Measurements from ENCODE around the gene ENPP6.

The ENPP6 gene

DNA sequence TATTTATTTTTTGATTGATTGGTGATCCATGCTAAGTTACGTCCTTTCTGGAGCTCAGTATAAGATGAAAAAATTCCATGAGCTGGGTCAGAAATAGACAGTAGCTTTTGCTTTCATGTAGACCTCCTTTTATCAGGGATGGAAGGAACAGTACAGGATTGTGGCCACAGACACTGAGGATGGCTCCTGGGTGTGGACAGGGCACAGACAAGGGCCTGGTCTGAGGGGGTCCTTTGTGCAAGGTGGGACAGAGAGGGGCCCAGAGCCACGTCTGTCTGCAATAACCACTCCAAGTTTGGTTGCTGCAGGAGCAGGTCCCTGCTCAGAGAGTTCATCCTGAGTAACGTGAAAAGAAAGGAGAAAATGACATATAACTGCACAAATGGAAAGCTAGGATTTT is 127.1 kb downstream of the ENPP6 start:
- Histone ChIP-seq H3K79me2 (ENCODE audit: insufficient read depth, low read length) (no peaks in the 10 kb centered on the region), H4K20me1 (ENCODE audit: insufficient read depth, low read length) (no peaks in the 10 kb centered on the region), H3K9me2 (ENCODE audit: low read depth, low read length) (no peaks in the 10 kb centered on the region), H3K36me3 (ENCODE audit: insufficient read depth, low read length) (no peaks in the 10 kb centered on the region), H3K4me3 (ENCODE audit: low read depth, low read length, poor library complexity, severe bottlenecking) (no peak overlapping the region), H3K27me3 (ENCODE audit: insufficient read depth, low read length) (no peaks in the 10 kb centered on the region), H3F3A (ENCODE audit: insufficient read depth, low read length) (no peaks in the 10 kb centered on the region), H3K9me3 (ENCODE audit: low read length) (no peaks in the 10 kb centered on the region), H2AFZ (ENCODE audit: low read length) (no peak overlapping the region), H3K9ac (ENCODE audit: low read length) (no peak overlapping the region), H3K27ac (ENCODE audit: low read depth, low read length, poor library complexity, severe bottlenecking) (no peak overlapping the region), H3K4me2 (ENCODE audit: low read length) (no peak overlapping the region), H3K4me1 (ENCODE audit: insufficient read depth, low read length, severe bottlenecking) (no peaks in the 10 kb centered on the region)
- no peak for TF ChIP-seq EZH2 (IDR thresholded peaks at IDR 0.05; ENCODE audit: borderline replicate concordance, low read length)
- TF ChIP-seq, protein P1, sequence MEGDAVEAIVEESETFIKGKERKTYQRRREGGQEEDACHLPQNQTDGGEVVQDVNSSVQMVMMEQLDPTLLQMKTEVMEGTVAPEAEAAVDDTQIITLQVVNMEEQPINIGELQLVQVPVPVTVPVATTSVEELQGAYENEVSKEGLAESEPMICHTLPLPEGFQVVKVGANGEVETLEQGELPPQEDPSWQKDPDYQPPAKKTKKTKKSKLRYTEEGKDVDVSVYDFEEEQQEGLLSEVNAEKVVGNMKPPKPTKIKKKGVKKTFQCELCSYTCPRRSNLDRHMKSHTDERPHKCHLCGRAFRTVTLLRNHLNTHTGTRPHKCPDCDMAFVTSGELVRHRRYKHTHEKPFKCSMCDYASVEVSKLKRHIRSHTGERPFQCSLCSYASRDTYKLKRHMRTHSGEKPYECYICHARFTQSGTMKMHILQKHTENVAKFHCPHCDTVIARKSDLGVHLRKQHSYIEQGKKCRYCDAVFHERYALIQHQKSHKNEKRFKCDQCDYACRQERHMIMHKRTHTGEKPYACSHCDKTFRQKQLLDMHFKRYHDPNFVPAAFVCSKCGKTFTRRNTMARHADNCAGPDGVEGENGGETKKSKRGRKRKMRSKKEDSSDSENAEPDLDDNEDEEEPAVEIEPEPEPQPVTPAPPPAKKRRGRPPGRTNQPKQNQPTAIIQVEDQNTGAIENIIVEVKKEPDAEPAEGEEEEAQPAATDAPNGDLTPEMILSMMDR (IDR thresholded peaks at IDR 0.05; ENCODE audit: low read length), result no peak

DNA sequence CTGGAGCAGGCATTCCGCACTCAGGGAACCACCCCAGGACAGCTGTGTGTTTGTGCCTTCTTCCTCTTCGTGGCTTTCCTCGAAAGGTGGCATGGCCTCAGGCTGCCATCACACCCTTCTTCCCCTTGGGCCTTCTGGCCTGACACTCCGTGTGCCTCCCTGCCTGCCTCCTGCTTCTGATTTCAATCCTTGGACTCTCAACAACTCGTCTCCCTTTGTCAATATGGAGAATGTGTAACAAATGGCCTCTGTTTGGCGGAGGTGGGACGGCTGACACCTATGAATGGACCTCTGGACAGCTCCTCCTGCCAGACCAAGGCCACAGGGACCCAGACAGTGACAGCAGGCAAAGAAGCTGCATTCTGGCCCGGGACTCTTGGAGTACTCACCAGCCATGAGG is 137.0 kb downstream of the ENPP6 start:
- H3K9ac ChIP-seq (ENCODE audit: low read length), result no peak overlapping the region
- H3F3A ChIP-seq (ENCODE audit: insufficient read depth, low read length), result no peaks in the 10 kb centered on the region
- no peak overlapping the region for H3K4me3 ChIP-seq (ENCODE audit: low read depth, low read length, poor library complexity, severe bottlenecking)
- H3K79me2 ChIP-seq (ENCODE audit: insufficient read depth, low read length), result no peaks in the 10 kb centered on the region
- H3K27me3 ChIP-seq (ENCODE audit: insufficient read depth, low read length), result no peaks in the 10 kb centered on the region
- H3K4me1 ChIP-seq (ENCODE audit: insufficient read depth, low read length, severe bottlenecking), result no peaks in the 10 kb centered on the region
- no peaks in the 10 kb centered on the region for H3K9me3 ChIP-seq (ENCODE audit: low read length)
- no peak overlapping the region for H3K27ac ChIP-seq (ENCODE audit: low read depth, low read length, poor library complexity, severe bottlenecking)
- no peak overlapping the region for H3K4me2 ChIP-seq (ENCODE audit: low read length)
- no peaks in the 10 kb centered on the region for H4K20me1 ChIP-seq (ENCODE audit: insufficient read depth, low read length)
- H2AFZ ChIP-seq (ENCODE audit: low read length), result no peak overlapping the region
- no peaks in the 10 kb centered on the region for H3K9me2 ChIP-seq (ENCODE audit: low read depth, low read length)
- H3K36me3 ChIP-seq (ENCODE audit: insufficient read depth, low read length), result no peaks in the 10 kb centered on the region
- TF ChIP-seq EZH2 (IDR thresholded peaks at IDR 0.05; ENCODE audit: borderline replicate concordance, low read length), result no peak
- TF ChIP-seq, protein P1 (IDR thresholded peaks at IDR 0.05; ENCODE audit: low read length), result no peak

DNA sequence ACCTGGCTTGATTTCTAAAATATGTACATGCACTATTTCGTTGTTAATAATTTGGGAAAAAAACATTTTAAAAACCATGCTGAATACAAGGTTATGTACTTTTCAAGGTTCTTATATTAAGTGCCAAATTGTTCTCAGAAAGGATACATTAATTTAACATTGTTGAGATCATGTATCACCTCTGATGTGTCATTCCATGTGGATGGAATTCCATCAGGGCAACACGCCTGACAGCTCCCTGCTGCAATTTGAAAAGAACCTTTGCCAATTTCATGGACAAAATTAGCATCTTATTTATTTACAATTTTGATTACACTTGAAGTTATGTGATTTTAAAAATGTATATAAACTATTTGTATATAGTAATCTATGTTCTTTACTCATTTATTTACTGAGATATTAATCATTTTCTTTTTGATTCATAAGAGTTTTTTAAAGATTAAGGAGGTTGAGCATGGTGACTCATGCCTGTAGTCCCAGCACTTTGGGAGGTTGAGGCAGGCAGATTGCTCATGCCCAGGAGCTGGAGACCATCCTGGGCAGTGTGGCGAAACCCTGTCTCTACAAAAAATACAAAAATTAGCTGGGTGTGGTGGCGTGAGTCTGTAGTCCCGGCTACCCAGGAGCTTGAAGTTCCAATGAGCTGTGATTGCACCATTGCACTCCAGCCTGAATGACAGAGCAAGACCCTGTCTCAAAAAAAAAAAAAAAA is 142.8 kb downstream of the ENPP6 start:
- H3K36me3 ChIP-seq (ENCODE audit: insufficient read depth, low read length), result no peaks in the 10 kb centered on the region
- no peaks in the 10 kb centered on the region for H3K9me2 ChIP-seq (ENCODE audit: low read depth, low read length)
- no peaks in the 10 kb centered on the region for H3K79me2 ChIP-seq (ENCODE audit: insufficient read depth, low read length)
- H4K20me1 ChIP-seq (ENCODE audit: insufficient read depth, low read length), result no peaks in the 10 kb centered on the region
- no peak overlapping the region for H3K4me3 ChIP-seq (ENCODE audit: low read depth, low read length, poor library complexity, severe bottlenecking)
- H3K9ac ChIP-seq (ENCODE audit: low read length), result no peak overlapping the region
- H3K9me3 ChIP-seq (ENCODE audit: low read length), result peaks cover 3% of the 10 kb centered on the region; the same call in 1 of the 2 replicates
- no peak overlapping the region for H3K27ac ChIP-seq (ENCODE audit: low read depth, low read length, poor library complexity, severe bottlenecking)
- TF ChIP-seq, protein P1 (IDR thresholded peaks at IDR 0.05; ENCODE audit: low read length), result no peak
- no peak for TF ChIP-seq EZH2 (IDR thresholded peaks at IDR 0.05; ENCODE audit: borderline replicate concordance, low read length)
- H3F3A ChIP-seq (ENCODE audit: insufficient read depth, low read length), result no peaks in the 10 kb centered on the region
- H3K27me3 ChIP-seq (ENCODE audit: insufficient read depth, low read length), result no peaks in the 10 kb centered on the region
- H3K4me1 ChIP-seq (ENCODE audit: insufficient read depth, low read length, severe bottlenecking), result no peaks in the 10 kb centered on the region
- H2AFZ ChIP-seq (ENCODE audit: low read length), result no peak overlapping the region
- no peak overlapping the region for H3K4me2 ChIP-seq (ENCODE audit: low read length)
